Measurements from ENCODE around the gene PSMB8.
"Not testable (repeated sequence)": the region's sequence is repeated elsewhere in the genome, so short reads cannot be mapped to it uniquely, and the experiment has no call there.

The PSMB8 gene

GRCh38 chr6:32836873-32837272 lies 7.0 kb downstream of the PSMB8 start:
- DNase-seq, result no peak

GRCh38 chr6:32835167-32835893 lies 8.5 kb downstream of the PSMB8 start:
- DNase-seq, result no peak

- DNase-seq, result peak; percentile 46 to 65
Observed at GRCh38 chr6:32833664-32834063, 10.2 kb downstream of the PSMB8 start.

GRCh38 chr6:32832535-32832934 lies 11.3 kb downstream of the PSMB8 start:
- no peak for DNase-seq

- DNase-seq, result no peak
Observed at GRCh38 chr6:32830936-32831335, 12.9 kb downstream of the PSMB8 start.

- DNase-seq, result no peak
Observed at GRCh38 chr6:32830017-32830416, 13.8 kb downstream of the PSMB8 start.

GRCh38 chr6:32829495-32829894 lies 14.4 kb downstream of the PSMB8 start:
- DNase-seq, result no peak

- DNase-seq, result no peak
Observed at GRCh38 chr6:32827025-32827424, 16.8 kb downstream of the PSMB8 start.

- peak in 1 of 2 donors; percentile 35 for DNase-seq
Observed at GRCh38 chr6:32825966-32826365, 17.9 kb downstream of the PSMB8 start.

GRCh38 chr6:32819729-32820128 lies 24.1 kb downstream of the PSMB8 start:
- no peak for DNase-seq

GRCh38 chr6:32818867-32819266 lies 25.0 kb downstream of the PSMB8 start:
- no peak for DNase-seq

GRCh38 chr6:32816746-32817204 lies 27.1 kb downstream of the PSMB8 start, which contains the start of gene HLA-DOB:
TSS of gene HLA-DOB (minus strand) at chr6:32817002. CDS start at chr6:32816951, 51 bp downstream.
- DNase-seq, result peak in 1 of 2 donors; percentile 62

- DNase-seq, result no peak
Observed at GRCh38 chr6:32815996-32816395, 27.9 kb downstream of the PSMB8 start.

- DNase-seq, result no peak
Observed at GRCh38 chr6:32815115-32815514, 28.7 kb downstream of the PSMB8 start.

GRCh38 chr6:32814145-32814544 lies 29.7 kb downstream of the PSMB8 start:
- DNase-seq, result no peak

GRCh38 chr6:32809171-32809570 lies 34.7 kb downstream of the PSMB8 start:
- no peak for DNase-seq

GRCh38 chr6:32807020-32807580 lies 36.7 kb downstream of the PSMB8 start:
- DNase-seq, result no peak

GRCh38 chr6:32805404-32805803 lies 38.4 kb downstream of the PSMB8 start:
- not testable (repeated sequence) for DNase-seq

- no peak for DNase-seq
Observed at GRCh38 chr6:32803416-32803815, 40.4 kb downstream of the PSMB8 start.

- no peak for DNase-seq
Observed at GRCh38 chr6:32799740-32800139, 44.1 kb downstream of the PSMB8 start.

GRCh38 chr6:32799168-32799567 lies 44.7 kb downstream of the PSMB8 start:
- no peak for DNase-seq

- DNase-seq, result peak; percentile 88 to 90
Observed at GRCh38 chr6:32796848-32797776, 46.7 kb downstream of the PSMB8 start.

- DNase-seq, result peak; percentile 83 to 97
Observed at GRCh38 chr6:32794510-32794909, 49.3 kb downstream of the PSMB8 start.
